K562 (cell line): Measurements from ENCODE around the gene PBRM1. TPM values are rescaled to one million over a fixed set of nuclear protein-coding genes. Genes with fewer than 3 reads are reported as not detected.

Source experiments
- ARNT ChIP-seq, 2 experiments: fragments of 450-650 bp; IDR thresholded peaks; 2 replicates each; pipeline ENCODE4 v1.6.1; 2016; ENCODE audit warnings: mild to moderate bottlenecking in 1 of 2
- DACH1 ChIP-seq: fragments of 450-650 bp; IDR thresholded peaks from 2 replicates; pipeline ENCODE4 v1.6.1; 2018; ENCODE audit not compliant: partially characterized antibody
- PHF20 ChIP-seq: fragments of 450-650 bp; IDR thresholded peaks from 2 replicates; pipeline ENCODE4 v1.6.1; 2018; ENCODE audit not compliant: partially characterized antibody
- PHF8 ChIP-seq: fragments of 200-600 bp; sonication (generic); IDR thresholded peaks from 2 replicates; pipeline ENCODE4 v1.6.1; 2012; ENCODE audit warnings: mixed run types, mild to moderate bottlenecking, inconsistent platforms, low read length, moderate library complexity, borderline replicate concordance
- SMARCA5 ChIP-seq: fragments of 450-650 bp; IDR thresholded peaks from 2 replicates; pipeline ENCODE4 v1.6.1; 2016
- ZNF324 ChIP-seq: fragments of 250-450 bp; sonication (Bioruptor Pico); IDR thresholded peaks from 2 replicates; pipeline ENCODE4 v1.4.0; 2020; ENCODE audit warnings: mild to moderate bottlenecking
- ZNF586 ChIP-seq: fragments of 450-650 bp; formaldehyde crosslinking; conservative IDR thresholded peaks from 2 replicates; pipeline ENCODE4 v1.4.0; 2020; ENCODE audit warnings: mild to moderate bottlenecking, moderate library complexity
- polyA plus RNA-seq, 8 experiments: library from polyadenylated mRNA; depleted of rRNA in 4 of 8; stranded (reverse) in 5 of 8; unstranded in 3 of 8; fragments of >200 nt; fragmentation: Nextera tagmentation in 2 of 8; fragmentation: Illumina TruSeq in 1 of 8; extraction: Ambion mirVana in 2 of 8; extraction: Trizol in 1 of 8; gene quantifications; 2 replicates each; pipeline versions ENCODE4 v1.2.1 to v1.2.3, GENCODE V29; 2011 to 2014; ENCODE audit warnings: inconsistent platforms in 1 of 8, missing spikeins in 1 of 8
- total RNA-seq, 7 experiments: library from RNA; depleted of rRNA in 6 of 7; stranded (reverse); fragments of >200 nt in 6 of 7; fragmentation: Illumina TruSeq in 2 of 7; extraction: Trizol in 2 of 7; gene quantifications; 2 replicates each; pipeline versions ENCODE4 v1.2.1 to v1.2.3, GENCODE V29; 2011 to 2021; ENCODE audit warnings: low replicate concordance in 1 of 7
- TF ChIP-seq, protein P1 (sequence below): sonication (generic); formaldehyde crosslinking; IDR thresholded peaks from 2 replicates; pipeline ENCODE4 v1.8.0; 2022; ENCODE audit warnings: missing genetic modification reagents, mild to moderate bottlenecking, moderate library complexity, borderline replicate concordance
- TF ChIP-seq, protein P2 (sequence below): fragments of 450-650 bp; conservative IDR thresholded peaks from 2 replicates; pipeline ENCODE4 v1.6.1; 2016; ENCODE audit warnings: missing genetic modification characterization, low read depth, mild to moderate bottlenecking, missing compliant biosample characterization, moderate library complexity
- TF ChIP-seq, protein P3 (sequence below): sonication (generic); formaldehyde crosslinking; IDR thresholded peaks from 2 replicates; pipeline ENCODE4 v1.8.0; 2022; ENCODE audit warnings: mild to moderate bottlenecking, missing genetic modification reagents
- TF ChIP-seq, protein P4 (sequence below): fragments of 450-650 bp; IDR thresholded peaks from 2 replicates; pipeline ENCODE4 v1.6.1; 2016
- TF ChIP-seq, protein P5 (sequence below), 2 experiments: IDR thresholded peaks; 2 replicates each; pipeline ENCODE4 v1.6.1; 2011; ENCODE audit warnings: borderline replicate concordance in 1 of 2, control low read depth in 1 of 2, low read depth in 1 of 2, low read length in 1 of 2, mild to moderate bottlenecking in 1 of 2, mixed read lengths in 1 of 2, moderate library complexity in 1 of 2; ENCODE audit not compliant: insufficient read depth in 1 of 2, insufficient read length in 1 of 2, poor library complexity in 1 of 2, severe bottlenecking in 1 of 2; ENCODE audit errors: extremely low read depth in 1 of 2
- TF ChIP-seq, protein P6 (sequence below), 3 experiments: IDR thresholded peaks in 2 of 3; conservative IDR thresholded peaks in 1 of 3; 2 replicates each; pipeline ENCODE4 v1.5.1; 2011 to 2012; ENCODE audit warnings: low read length in 3 of 3, mild to moderate bottlenecking in 3 of 3, control low read depth in 2 of 3, improper control_type of control experiment in 1 of 3, inconsistent platforms in 1 of 3, low read depth in 1 of 3, mixed read lengths in 1 of 3, moderate library complexity in 1 of 3; ENCODE audit not compliant: insufficient read depth in 2 of 3
- TF ChIP-seq, protein P7 (sequence below): sonication (generic); IDR thresholded peaks from 2 replicates; pipeline ENCODE4 v1.6.1; 2016
- TF ChIP-seq, protein P8 (sequence below): fragments of 450-650 bp; formaldehyde crosslinking; IDR thresholded peaks from 2 replicates; pipeline ENCODE4 v1.4.0; 2020; ENCODE audit warnings: mild to moderate bottlenecking, mixed read lengths

PBRM1 gene
- total and polyA plus RNA-seq, 9 of the 15 experiments (the other 6 are each of a cell fraction or from before 2014, with no cell fraction given) = 3.9 to 31.8 (median 19.0) TPM

DNA sequence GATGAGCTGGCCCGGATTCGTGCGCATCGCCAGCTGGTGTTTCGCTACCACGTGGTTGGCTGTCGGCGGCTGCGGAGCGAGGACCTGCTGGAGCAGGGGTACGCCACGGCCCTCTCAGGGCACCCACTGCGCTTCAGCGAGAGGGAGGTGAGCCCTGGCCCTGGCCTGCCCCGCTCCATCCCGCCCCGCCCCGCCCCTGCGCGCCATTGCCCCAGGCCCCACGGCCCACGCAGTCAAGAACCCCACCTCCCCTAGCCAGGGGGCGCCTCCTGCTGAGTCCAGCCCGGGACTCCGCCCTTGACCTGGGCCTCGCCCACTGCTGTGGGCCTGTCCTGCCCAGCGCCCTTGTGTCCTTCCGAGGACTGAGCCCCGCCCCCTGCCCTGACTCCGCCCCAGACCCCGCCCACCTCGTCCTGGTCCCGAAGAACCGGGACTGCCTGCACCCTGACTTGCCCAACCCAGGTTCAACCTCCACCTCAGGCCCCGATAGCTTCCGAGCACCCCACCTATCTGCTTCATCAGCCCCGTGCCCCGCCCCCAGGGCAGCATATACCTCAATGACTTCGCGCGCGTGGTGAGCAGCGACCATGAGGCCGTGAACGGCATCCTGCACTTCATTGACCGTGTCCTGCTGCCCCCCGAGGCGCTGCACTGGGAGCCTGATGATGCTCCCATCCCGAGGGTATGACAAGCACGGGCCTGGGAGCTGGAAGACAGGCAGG, 166.8 kb downstream of the PBRM1 start (continued):
- TF ChIP-seq, protein P1, sequence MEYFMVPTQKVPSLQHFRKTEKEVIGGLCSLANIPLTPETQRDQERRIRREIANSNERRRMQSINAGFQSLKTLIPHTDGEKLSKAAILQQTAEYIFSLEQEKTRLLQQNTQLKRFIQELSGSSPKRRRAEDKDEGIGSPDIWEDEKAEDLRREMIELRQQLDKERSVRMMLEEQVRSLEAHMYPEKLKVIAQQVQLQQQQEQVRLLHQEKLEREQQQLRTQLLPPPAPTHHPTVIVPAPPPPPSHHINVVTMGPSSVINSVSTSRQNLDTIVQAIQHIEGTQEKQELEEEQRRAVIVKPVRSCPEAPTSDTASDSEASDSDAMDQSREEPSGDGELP = peak; percentile 87
- TF ChIP-seq DACH1 (peak; percentile 28), SMARCA5 (no peak), ZNF586 (no peak), PHF8 (peak; percentile 38; the same call in 1 of the 2 replicates), ARNT (IDR thresholded peaks at IDR 0.05) (no peak), PHF20 (no peak), ZNF324 (no peak)
- TF ChIP-seq, protein P2, sequence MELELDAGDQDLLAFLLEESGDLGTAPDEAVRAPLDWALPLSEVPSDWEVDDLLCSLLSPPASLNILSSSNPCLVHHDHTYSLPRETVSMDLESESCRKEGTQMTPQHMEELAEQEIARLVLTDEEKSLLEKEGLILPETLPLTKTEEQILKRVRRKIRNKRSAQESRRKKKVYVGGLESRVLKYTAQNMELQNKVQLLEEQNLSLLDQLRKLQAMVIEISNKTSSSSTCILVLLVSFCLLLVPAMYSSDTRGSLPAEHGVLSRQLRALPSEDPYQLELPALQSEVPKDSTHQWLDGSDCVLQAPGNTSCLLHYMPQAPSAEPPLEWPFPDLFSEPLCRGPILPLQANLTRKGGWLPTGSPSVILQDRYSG = no peak
- TF ChIP-seq, protein P3, sequence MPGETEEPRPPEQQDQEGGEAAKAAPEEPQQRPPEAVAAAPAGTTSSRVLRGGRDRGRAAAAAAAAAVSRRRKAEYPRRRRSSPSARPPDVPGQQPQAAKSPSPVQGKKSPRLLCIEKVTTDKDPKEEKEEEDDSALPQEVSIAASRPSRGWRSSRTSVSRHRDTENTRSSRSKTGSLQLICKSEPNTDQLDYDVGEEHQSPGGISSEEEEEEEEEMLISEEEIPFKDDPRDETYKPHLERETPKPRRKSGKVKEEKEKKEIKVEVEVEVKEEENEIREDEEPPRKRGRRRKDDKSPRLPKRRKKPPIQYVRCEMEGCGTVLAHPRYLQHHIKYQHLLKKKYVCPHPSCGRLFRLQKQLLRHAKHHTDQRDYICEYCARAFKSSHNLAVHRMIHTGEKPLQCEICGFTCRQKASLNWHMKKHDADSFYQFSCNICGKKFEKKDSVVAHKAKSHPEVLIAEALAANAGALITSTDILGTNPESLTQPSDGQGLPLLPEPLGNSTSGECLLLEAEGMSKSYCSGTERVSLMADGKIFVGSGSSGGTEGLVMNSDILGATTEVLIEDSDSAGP (CRISPR knock-in tag) = 0 out of 2 replicates have a peak, but pooled peaks have one; percentile 29
- TF ChIP-seq, protein P4, sequence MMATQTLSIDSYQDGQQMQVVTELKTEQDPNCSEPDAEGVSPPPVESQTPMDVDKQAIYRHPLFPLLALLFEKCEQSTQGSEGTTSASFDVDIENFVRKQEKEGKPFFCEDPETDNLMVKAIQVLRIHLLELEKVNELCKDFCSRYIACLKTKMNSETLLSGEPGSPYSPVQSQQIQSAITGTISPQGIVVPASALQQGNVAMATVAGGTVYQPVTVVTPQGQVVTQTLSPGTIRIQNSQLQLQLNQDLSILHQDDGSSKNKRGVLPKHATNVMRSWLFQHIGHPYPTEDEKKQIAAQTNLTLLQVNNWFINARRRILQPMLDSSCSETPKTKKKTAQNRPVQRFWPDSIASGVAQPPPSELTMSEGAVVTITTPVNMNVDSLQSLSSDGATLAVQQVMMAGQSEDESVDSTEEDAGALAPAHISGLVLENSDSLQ = no peak
- TF ChIP-seq, protein P5, sequence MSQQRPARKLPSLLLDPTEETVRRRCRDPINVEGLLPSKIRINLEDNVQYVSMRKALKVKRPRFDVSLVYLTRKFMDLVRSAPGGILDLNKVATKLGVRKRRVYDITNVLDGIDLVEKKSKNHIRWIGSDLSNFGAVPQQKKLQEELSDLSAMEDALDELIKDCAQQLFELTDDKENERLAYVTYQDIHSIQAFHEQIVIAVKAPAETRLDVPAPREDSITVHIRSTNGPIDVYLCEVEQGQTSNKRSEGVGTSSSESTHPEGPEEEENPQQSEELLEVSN (IDR thresholded peaks at IDR 0.05; ENCODE audit: borderline replicate concordance in 1 of 2, extremely low read depth in 1 of 2, insufficient read depth in 1 of 2, insufficient read length in 1 of 2, low read depth in 1 of 2, low read length in 1 of 2, poor library complexity in 1 of 2, severe bottlenecking in 1 of 2) = peak; percentile 29 to 66
- TF ChIP-seq, protein P6, sequence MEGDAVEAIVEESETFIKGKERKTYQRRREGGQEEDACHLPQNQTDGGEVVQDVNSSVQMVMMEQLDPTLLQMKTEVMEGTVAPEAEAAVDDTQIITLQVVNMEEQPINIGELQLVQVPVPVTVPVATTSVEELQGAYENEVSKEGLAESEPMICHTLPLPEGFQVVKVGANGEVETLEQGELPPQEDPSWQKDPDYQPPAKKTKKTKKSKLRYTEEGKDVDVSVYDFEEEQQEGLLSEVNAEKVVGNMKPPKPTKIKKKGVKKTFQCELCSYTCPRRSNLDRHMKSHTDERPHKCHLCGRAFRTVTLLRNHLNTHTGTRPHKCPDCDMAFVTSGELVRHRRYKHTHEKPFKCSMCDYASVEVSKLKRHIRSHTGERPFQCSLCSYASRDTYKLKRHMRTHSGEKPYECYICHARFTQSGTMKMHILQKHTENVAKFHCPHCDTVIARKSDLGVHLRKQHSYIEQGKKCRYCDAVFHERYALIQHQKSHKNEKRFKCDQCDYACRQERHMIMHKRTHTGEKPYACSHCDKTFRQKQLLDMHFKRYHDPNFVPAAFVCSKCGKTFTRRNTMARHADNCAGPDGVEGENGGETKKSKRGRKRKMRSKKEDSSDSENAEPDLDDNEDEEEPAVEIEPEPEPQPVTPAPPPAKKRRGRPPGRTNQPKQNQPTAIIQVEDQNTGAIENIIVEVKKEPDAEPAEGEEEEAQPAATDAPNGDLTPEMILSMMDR (IDR thresholded peaks at IDR 0.05 in 2 of 3, conservative IDR thresholded peaks at IDR 0.05 in 1 of 3; ENCODE audit: insufficient read depth in 2 of 3, low read depth in 1 of 3, low read length in 3 of 3) = 0 out of 6 replicates have a peak, but pooled peaks of 1 of the 3 experiments have one; percentile 5
- TF ChIP-seq, protein P7, sequence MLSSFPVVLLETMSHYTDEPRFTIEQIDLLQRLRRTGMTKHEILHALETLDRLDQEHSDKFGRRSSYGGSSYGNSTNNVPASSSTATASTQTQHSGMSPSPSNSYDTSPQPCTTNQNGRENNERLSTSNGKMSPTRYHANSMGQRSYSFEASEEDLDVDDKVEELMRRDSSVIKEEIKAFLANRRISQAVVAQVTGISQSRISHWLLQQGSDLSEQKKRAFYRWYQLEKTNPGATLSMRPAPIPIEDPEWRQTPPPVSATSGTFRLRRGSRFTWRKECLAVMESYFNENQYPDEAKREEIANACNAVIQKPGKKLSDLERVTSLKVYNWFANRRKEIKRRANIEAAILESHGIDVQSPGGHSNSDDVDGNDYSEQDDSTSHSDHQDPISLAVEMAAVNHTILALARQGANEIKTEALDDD = no peak
- TF ChIP-seq, protein P8, sequence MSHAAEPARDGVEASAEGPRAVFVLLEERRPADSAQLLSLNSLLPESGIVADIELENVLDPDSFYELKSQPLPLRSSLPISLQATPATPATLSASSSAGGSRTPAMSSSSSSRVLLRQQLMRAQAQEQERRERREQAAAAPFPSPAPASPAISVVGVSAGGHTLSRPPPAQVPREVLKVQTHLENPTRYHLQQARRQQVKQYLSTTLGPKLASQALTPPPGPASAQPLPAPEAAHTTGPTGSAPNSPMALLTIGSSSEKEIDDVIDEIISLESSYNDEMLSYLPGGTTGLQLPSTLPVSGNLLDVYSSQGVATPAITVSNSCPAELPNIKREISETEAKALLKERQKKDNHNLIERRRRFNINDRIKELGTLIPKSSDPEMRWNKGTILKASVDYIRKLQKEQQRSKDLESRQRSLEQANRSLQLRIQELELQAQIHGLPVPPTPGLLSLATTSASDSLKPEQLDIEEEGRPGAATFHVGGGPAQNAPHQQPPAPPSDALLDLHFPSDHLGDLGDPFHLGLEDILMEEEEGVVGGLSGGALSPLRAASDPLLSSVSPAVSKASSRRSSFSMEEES (CRISPR knock-in tag) = no peak
